ENCODE data around the gene CHRD.

- TF ChIP-seq POLR2A (conservative IDR thresholded peaks at IDR 0.05) (no peak), CTCF (IDR thresholded peaks at IDR 0.05 in 2 of 3, conservative IDR thresholded peaks at IDR 0.05 in 1 of 3; ENCODE audit: insufficient read depth in 2 of 3, low read depth in 1 of 3, low read length in 3 of 3) (no peak), RAD21 (CRISPR knock-in tag; conservative IDR thresholded peaks at IDR 0.05 in 1 of 2, IDR thresholded peaks at IDR 0.05 in 1 of 2) (no peak), PTRF (tag; IDR thresholded peaks at IDR 0.05) (no peak), HCFC1 (IDR thresholded peaks at IDR 0.05; ENCODE audit: low read depth, low read length) (no peak), MYNN (IDR thresholded peaks at IDR 0.05) (no peak), MYNN (CRISPR knock-in tag; IDR thresholded peaks at IDR 0.05) (no peak), BRCA1 (IDR thresholded peaks at IDR 0.05) (no peak), BRCA1 (CRISPR knock-in tag; IDR thresholded peaks at IDR 0.05) (no peak), ZNF232 (CRISPR knock-in tag; IDR thresholded peaks at IDR 0.05) (no peak), TFE3 (CRISPR knock-in tag; IDR thresholded peaks at IDR 0.05) (no peak), POLR2AphosphoS5 (IDR thresholded peaks at IDR 0.05; ENCODE audit: control insufficient read depth, insufficient read depth, low read depth, low read length) (no peak), NRF1 (conservative IDR thresholded peaks at IDR 0.05 in 1 of 2, IDR thresholded peaks at IDR 0.05 in 1 of 2) (no peak), PATZ1 (CRISPR knock-in tag; IDR thresholded peaks at IDR 0.05; ENCODE audit: borderline replicate concordance) (no peak), MXI1 (IDR thresholded peaks at IDR 0.05; ENCODE audit: low read depth, low read length) (no peak)
Measured at GRCh38 chr3:184359610-184360009, 20.2 kb upstream of the CHRD start.

Data from K562 (cell line).